Measurements from ENCODE around the gene C1QL4.
"Not testable (repeated sequence)": the region's sequence is repeated elsewhere in the genome, so short reads cannot be mapped to it uniquely, and the experiment has no call there.

C1QL4 gene

DNA sequence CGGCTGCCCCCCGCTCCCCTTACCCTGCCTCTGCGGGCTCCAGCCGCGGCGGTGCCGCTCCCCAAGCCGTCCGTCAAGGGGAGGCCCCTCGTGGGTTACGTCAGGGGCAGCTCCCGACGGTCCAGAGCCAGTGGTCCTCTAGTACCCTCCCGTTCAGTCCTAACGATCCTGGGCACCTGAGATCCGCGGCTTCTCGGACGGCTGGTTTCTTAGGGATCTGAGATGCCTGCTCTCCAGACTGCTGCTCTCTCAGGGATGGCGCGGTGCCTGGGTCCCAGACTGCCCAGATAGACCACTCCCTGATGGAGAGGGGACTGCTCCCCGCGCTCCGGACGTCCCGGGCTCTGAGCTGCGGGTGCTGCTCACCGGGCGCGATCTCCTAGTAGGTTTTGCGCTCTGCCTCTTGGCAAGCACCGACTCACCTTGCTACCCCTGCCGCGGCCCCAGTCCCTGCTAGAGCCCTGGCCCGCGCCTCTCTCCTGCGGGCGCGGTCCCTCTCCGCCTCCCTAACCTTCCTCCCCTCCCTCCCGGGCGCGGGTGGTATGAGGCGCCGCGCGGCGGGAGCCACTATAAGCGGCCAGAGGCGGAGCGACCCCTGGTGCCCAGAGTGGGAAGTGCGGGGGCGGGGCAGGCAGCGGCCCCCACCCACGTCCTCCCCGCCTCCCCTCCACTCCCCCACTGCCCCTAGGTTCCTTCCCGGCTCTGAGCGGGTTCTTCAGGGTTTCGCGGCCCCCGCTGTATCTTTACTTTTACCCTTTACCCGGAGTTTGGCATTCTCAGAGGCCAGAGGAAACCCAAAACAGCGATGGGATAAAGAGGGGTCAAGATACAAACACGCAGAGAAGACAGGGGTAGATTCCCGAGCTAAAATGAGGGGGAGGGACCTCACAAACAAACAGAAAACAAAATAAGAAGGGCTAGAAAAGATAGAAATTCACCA, at the start of gene C1QL4:
C1QL4 (minus strand) TSS at position 544 of the 940 bp plus-strand sequence. CDS start 711 bp downstream, outside the sequence.
- DNase-seq, result peak; percentile 81

- DNase-seq, result not testable (repeated sequence)
Measured at GRCh38 chr12:49380184-49380583, 43.2 kb upstream of the C1QL4 start.

DNA sequence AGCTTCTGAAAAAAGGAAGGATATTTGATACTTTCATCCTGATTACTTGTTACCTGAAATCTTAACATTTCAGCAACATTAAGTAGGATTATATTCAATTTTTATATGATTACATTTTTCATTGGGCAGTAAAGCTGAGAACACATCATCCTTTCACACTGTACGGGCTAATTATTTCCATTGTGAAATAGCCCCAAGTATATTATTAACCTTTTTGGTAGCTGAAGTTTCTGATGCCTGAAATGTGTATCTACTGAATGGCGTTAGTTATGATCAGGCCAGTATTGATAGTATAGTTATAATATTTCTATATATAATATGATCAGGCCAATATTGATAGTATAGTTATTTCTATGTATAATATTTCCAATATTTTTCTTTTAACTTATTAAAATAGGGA, 40.4 kb upstream of the C1QL4 start:
- DNase-seq, result no peak

DNA sequence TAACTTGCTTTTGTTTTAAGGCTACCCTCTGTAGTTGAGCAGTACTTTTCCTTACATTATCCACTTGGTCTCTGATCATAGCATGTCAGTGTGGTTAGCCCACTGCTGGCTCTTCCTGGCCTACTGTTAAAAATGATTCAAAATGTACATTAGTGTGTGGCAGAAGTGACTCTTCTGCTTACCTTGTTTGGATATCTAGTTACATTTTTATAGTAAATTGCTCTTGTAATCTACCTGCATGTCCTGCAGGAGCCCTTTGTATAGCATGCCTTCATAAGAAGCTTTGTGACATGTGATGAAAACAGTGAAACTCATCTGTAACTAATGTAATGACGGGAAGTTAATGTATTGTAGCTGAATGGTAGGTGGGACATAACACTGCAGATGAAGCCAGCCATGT, 38.4 kb upstream of the C1QL4 start:
- DNase-seq, result no peak

DNA sequence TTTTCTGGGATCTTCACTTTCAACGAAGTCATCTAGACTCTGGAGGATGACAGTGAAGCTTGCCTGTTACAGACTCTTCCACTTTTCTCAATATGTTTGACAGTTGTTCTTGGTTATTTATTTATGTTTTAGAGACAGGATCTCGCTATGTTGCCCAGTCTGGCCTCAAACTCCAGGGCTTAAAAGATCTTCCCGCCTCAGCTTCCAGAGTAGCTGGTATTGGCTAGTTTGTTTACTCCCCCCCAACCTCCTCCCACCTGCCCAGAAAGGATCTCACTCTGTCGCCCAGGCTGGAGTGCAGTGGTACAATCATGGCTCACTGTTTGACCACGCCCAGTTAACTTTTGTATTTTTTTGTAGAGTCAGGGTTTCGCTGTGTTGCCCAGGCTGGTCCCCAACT, 33.6 kb upstream of the C1QL4 start:
- DNase-seq, result no peak

GRCh38 chr12:49369411-49370145, 32.6 kb upstream of the C1QL4 start:
- peak; percentile 4 for DNase-seq

DNA sequence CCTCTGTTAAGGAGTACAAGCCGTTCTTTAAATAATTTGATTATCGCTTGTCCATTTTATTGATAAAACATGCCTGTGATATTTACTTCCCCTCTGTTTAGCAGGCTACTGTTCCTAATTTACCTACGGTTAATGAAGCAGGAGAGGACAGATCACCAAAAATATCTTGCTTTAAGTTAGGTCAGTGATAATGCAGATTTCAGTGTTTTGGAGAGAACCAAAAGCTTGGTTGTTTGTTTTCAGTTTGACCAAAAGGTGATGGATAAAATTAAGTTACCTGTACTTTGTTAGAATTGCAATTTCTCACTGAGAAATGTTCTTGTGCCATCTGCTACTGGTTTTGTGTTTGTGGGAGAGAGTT, 31.2 kb upstream of the C1QL4 start:
- no peak for DNase-seq

- no peak for DNase-seq
Measured at GRCh38 chr12:49367381-49368239, 30.6 kb upstream of the C1QL4 start, which contains the start of gene SPATS2. SPATS2 (plus strand) TSS chr12:49367462; CDS start chr12:49461013, 93,551 bp downstream.

GRCh38 chr12:49366652-49367380, 29.8 kb upstream of the C1QL4 start:
- peak; percentile 84 for DNase-seq

DNA sequence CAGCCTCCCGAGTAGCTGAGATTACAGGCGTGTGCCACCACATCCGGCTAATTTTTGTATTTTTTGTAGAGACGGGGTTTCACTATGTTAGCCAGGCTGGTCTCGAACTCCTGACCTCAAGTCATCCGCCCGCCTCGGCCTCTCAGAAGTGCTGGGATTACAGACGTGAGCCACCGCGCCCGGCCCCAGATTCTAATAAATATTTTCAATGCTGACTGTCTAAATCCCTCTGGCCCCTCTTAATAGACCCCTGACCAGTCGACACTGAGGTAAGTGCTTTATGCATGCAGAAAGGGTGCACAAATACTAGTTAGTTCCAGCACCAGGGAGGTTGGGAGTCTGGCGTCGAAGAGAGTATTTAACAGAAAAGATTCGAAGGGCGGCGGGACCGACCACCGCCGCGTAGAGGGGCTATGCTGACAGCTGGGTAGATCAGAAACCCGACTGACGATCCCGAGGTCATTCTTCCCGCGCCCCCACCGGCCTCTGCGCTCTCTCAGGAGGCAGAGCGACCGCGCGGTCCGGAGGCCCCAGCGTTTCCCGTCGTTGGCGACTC, 29.2 kb upstream of the C1QL4 start:
- no peak for DNase-seq

DNA sequence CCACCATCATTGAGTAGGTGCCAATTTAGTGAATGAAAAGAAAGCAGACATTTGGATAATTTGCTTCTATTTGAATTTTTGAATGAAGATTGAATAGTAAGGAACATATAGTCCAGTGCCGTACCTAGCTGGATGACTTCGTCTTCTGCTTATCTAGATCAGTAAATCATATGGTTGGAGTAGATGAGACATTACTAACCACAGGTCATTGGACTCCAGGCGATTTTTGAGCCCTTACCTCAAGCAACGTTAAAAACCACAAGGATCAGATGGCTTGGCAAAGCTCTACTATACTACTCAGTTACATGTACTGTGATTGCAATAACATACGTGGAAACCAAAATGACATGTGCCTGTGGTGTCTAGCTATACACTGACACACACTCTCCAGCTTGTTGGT, 28.6 kb upstream of the C1QL4 start:
- DNase-seq, result no peak

GRCh38 chr12:49364989-49365388, 28.0 kb upstream of the C1QL4 start:
- no peak for DNase-seq

DNA sequence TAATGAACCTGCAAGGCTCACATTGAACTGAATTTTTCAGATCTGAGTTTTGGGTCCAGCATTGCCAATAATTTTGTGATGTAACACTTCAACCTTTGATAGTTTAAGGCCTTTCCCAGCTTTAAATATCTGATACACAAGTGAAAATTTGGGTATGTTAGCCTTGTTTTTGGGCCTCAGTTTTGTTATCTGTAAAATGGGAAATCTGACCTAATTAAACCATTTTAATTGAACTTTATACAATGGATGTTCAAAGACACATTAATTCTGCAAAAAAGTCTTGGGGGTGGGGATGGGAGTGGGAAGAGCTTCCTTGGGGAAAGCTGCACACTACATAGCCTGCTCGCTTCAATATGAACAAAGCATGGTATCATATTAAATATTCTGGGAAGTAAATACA, 25.1 kb upstream of the C1QL4 start:
- no peak for DNase-seq

GRCh38 chr12:49359671-49360070, 22.7 kb upstream of the C1QL4 start:
- no peak for DNase-seq

DNA sequence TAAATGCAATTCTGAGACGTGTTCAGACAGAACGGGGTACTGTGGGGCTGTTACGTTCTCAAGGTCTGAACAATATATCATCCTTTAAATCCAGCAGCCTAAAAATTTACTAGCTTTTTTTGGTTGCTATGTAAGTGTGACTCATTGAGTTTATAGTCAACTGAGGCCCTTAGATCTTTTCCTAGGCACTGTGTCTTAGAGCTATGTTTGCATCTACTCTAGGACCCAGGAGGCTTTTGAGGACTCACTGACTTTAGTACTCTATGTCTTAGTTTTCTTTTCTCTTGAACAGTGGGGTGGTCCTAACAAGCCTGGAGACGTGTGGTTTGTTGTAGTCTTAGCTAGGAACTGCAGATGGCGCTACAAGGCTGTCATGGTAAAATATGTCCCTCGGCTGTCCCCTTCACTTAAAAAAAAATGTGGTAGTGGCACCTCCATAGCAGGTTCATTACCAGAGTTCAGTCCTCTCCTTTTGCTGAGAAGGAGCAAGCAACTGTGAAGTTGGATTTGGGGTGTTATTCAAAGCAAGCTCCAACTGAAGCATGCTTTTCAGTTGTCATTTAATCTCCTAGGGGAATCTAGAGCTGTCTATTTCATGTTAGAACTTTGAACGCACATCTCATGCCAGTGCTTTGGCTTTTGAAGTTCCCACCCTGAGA, 21.6 kb upstream of the C1QL4 start:
- peak; percentile 16 for DNase-seq

DNA sequence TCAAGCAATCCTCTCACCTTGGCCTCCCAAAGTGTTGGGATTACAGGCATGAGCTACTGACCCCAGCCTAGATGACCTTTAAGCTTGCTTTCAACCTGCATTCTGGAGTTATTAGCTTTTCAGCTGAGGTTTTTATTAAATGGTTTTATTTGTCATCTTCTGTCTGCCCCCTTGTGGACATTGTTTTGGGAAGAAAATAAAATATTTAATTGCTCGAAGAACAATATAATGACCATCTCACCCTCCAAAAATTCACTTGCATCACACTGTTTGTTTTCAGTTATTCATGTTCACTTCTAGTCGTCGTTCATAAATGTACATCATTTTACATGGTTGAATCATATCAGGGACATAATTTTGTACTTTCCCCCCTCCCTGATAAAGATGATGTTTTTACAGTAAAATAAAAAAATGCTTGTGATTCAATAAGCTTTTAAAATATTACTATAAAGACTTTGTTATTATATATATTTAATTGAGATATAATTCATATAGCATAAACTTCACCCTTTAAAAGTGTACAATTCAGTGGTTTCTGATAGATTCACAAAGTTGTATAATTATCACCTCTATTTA, 20.2 kb upstream of the C1QL4 start:
- DNase-seq, result no peak

DNA sequence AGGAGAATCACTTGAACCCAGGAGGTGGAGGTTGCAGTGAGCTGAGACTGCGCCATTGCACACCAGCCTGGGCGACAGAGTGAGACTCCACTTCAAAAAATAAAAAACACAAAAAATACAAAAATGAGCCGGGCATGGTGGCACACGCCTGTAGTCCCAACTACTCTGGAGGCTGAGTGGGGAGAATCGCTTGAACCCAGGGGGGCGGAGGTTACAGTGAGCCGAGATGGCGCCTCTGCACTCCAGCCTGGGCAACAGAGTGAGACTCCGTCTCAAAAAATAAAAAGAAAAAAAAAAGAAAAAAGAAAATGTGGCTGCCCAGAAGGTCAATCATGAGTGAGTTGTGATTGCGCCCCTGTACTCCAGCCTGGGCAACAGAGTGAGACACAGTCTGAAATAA, 18.9 kb upstream of the C1QL4 start:
- DNase-seq, result no peak

GRCh38 chr12:49352351-49352750, 15.4 kb upstream of the C1QL4 start:
- DNase-seq, result no peak

DNA sequence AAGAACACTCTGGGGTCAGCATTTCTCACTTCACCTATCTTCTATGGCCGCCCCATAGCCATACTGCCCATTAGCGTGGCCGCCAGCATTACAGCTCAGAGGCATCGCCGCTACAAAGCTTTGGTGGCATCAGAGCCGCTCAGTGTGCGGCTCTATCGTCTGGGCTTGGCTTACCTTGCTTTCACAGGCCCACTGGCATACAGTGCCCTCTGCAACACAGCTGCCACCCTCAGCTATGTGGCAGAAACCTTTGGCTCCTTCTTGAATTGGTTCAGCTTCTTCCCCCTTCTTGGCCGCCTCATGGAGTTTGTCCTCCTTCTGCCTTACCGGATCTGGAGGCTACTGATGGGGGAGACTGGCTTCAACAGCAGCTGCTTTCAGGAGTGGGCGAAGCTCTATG, 12.3 kb upstream of the C1QL4 start:
- no peak for DNase-seq

GRCh38 chr12:49348781-49349180, 11.8 kb upstream of the C1QL4 start:
- DNase-seq, result no peak

Measured in stimulated activated naive CD4-positive, alpha-beta T cell treated with Interleukin-2 at 50 U/mL for 16 hours (primary cell).